Endothelial cell of umbilical vein (primary cell): ENCODE measurements around the gene CHD5. TPM values are rescaled to one million over a fixed set of nuclear protein-coding genes. Genes with fewer than 3 reads are reported as not detected.

Source experiments
- BruUV-seq: library from RNA; stranded (reverse); fragments of 400-500 nt; replicated peaks from 2 replicates; lab custom pipeline; 2021; lab: Mats Ljungman, UMichigan
- CTCF ChIA-PET: fragments of 300-600, 350-600 bp; sonication (Branson Sonifier 250); formaldehyde crosslinking; loops from one replicate; lab custom pipeline; 2021; ENCODE audit warnings: antibody characterized with exemption, inconsistent platforms; lab: Charles Lee
- POLR2A ChIA-PET: fragments of 300-600, 350-600 bp; sonication (Branson Sonifier 250); formaldehyde crosslinking; loops from one replicate; lab custom pipeline; 2021; ENCODE audit warnings: antibody characterized with exemption, inconsistent platforms; lab: Charles Lee
- DNase-seq: peaks from one replicate; pipeline ENCODE4 v3.0.0-alpha.2; 2011; ENCODE audit warnings: low read depth, low spot score
- FAIRE-seq: peaks from 2 replicates; lab custom pipeline; 2011; peaks lifted over from hg19 to GRCh38; lab: Jason Lieb, UNC
- H2AFZ ChIP-seq: 2 replicates; pipeline ENCODE4 v1.6.0; 2012; ENCODE audit warnings: low read depth, low read length, control low read depth, inconsistent platforms
- H3K27ac ChIP-seq: 2 replicates; pipeline ENCODE4 v1.5.1; 2011; ENCODE audit warnings: low read depth, mild to moderate bottlenecking, control low read depth, low read length, moderate library complexity; ENCODE audit not compliant: insufficient read depth
- H3K27me3 ChIP-seq, 2 experiments: 2 replicates each; pipeline versions ENCODE4 v1.6.0 to v1.6.1; 2011; ENCODE audit warnings: low read length in 2 of 2, mixed read lengths in 1 of 2; ENCODE audit not compliant: control insufficient read depth in 2 of 2, insufficient read depth in 2 of 2
- H3K36me3 ChIP-seq, 2 experiments: 2 replicates in 1 of 2; 3 replicates in 1 of 2; pipeline ENCODE4 v1.5.1; 2011; ENCODE audit warnings: low read length in 2 of 2, mild to moderate bottlenecking in 1 of 2, moderate library complexity in 1 of 2; ENCODE audit not compliant: control insufficient read depth in 2 of 2, insufficient read depth in 2 of 2; ENCODE audit errors: extremely low read depth in 1 of 2
- H3K4me1 ChIP-seq: 3 replicates; pipeline ENCODE4 v1.5.1; 2011; ENCODE audit warnings: mild to moderate bottlenecking, low read length; ENCODE audit not compliant: control insufficient read depth, insufficient read depth; ENCODE audit errors: extremely low read depth
- H3K4me2 ChIP-seq: 2 replicates; pipeline ENCODE4 v1.6.1; 2011; ENCODE audit warnings: low read length, control low read depth, mixed read lengths; ENCODE audit not compliant: insufficient read depth
- H3K4me3 ChIP-seq, 3 experiments: fragments of 200-600 bp in 1 of 3; sonication (generic), shearing (Covaris generic) in 1 of 3; replicated peaks in 1 of 3; 2 replicates each; pipeline ENCODE4 v1.5.1; 2011 to 2016; ENCODE audit warnings: control low read depth in 3 of 3, low read length in 3 of 3, mild to moderate bottlenecking in 2 of 3, inconsistent platforms in 1 of 3, low read depth in 1 of 3, moderate library complexity in 1 of 3; ENCODE audit not compliant: insufficient read depth in 1 of 3
- H3K79me2 ChIP-seq: 2 replicates; pipeline ENCODE4 v1.6.0; 2012; ENCODE audit warnings: low read length, inconsistent platforms; ENCODE audit not compliant: control insufficient read depth, insufficient read depth
- H3K9ac ChIP-seq: replicated peaks from 2 replicates; pipeline ENCODE3; 2011; ENCODE audit warnings: low read length, control low read depth; ENCODE audit not compliant: insufficient read depth; ENCODE audit errors: extremely low read depth
- H3K9me1 ChIP-seq: replicated peaks from 3 replicates; pipeline ENCODE4 v1.6.0; 2011; ENCODE audit warnings: mild to moderate bottlenecking, low read length; ENCODE audit not compliant: control insufficient read depth, insufficient read depth; ENCODE audit errors: extremely low read depth
- H3K9me3 ChIP-seq: replicated peaks from 2 replicates; pipeline ENCODE4 v1.5.1; 2012; ENCODE audit warnings: low read length, inconsistent platforms; ENCODE audit not compliant: control insufficient read depth, insufficient read depth
- H4K20me1 ChIP-seq: replicated peaks from 2 replicates; pipeline ENCODE3; 2011; ENCODE audit warnings: mild to moderate bottlenecking, low read length; ENCODE audit not compliant: control insufficient read depth, insufficient read depth; ENCODE audit errors: extremely low read depth
- EZH2 ChIP-seq: IDR thresholded peaks from 2 replicates; pipeline ENCODE4 v1.6.1; 2012; ENCODE audit warnings: borderline replicate concordance, low read depth, mild to moderate bottlenecking, moderate library complexity, low read length, inconsistent platforms; ENCODE audit not compliant: severe bottlenecking
- FOS ChIP-seq: IDR thresholded peaks from 2 replicates; pipeline ENCODE4 v1.6.1; 2011; ENCODE audit warnings: mild to moderate bottlenecking, low read length, moderate library complexity, borderline replicate concordance; ENCODE audit not compliant: insufficient read depth
- GATA2 ChIP-seq: IDR thresholded peaks from 2 replicates; pipeline ENCODE4 v1.7.0; 2011; ENCODE audit warnings: low read depth, mild to moderate bottlenecking, moderate library complexity, mixed read lengths, low read length; ENCODE audit not compliant: insufficient read length, insufficient read depth
- JUN ChIP-seq: IDR thresholded peaks from 2 replicates; pipeline ENCODE4 v1.6.1; 2011; ENCODE audit warnings: borderline replicate concordance, low read depth; ENCODE audit not compliant: insufficient read length, insufficient read depth
- MAX ChIP-seq: IDR thresholded peaks from 2 replicates; pipeline ENCODE4 v1.6.1; 2011; ENCODE audit not compliant: insufficient read depth, insufficient read length
- MYC ChIP-seq: IDR thresholded peaks from one replicate; pipeline ENCODE4 v1.6.1; 2011; ENCODE audit warnings: mild to moderate bottlenecking, low read depth, low read length
- POLR2A ChIP-seq: IDR thresholded peaks from 2 replicates; pipeline ENCODE4 v1.6.1; 2012; ENCODE audit warnings: low read depth, mild to moderate bottlenecking, control low read depth, low read length
- POLR2AphosphoS5 ChIP-seq: IDR thresholded peaks from 2 replicates; pipeline ENCODE4 v1.6.1; 2012; ENCODE audit warnings: low read depth, mild to moderate bottlenecking, control low read depth, low read length, moderate library complexity; ENCODE audit not compliant: insufficient read depth
- dilution Hi-C: fragments of 300-500 bp; cut with MboI; formaldehyde crosslinking; loops from one replicate; pipeline ENCODE4 v1.15.0; 2019; ENCODE audit warnings: low sequenced_read_pairs; ENCODE audit not compliant: extremely low pct_ligation_motif_present
- intact Hi-C: fragments of 100-400 bp; cut with micrococcal nuclease; formaldehyde crosslinking; loops from one replicate; pipeline ENCODE4 v1.10.0; 2022
- polyA plus RNA-seq, 4 experiments: library from polyadenylated mRNA; depleted of rRNA in 3 of 4; stranded (reverse) in 3 of 4; unstranded in 1 of 4; fragments of >200 nt; gene quantifications; 2 replicates each; pipeline versions ENCODE4 v1.2.1 to v1.2.3, GENCODE V29; 2011 to 2012; ENCODE audit warnings: missing spikeins in 1 of 4
- total RNA-seq: library from RNA; stranded (reverse); gene quantifications from 2 replicates; pipeline ENCODE4 v1.2.3, GENCODE V29; 2021
- TF ChIP-seq, protein P1 (sequence below), 2 donors: IDR thresholded peaks; 1 replicate in 1 of 2; 2 replicates in 1 of 2; pipeline ENCODE4 v1.5.1; 2011; ENCODE audit warnings: low read length in 2 of 2, mild to moderate bottlenecking in 2 of 2, moderate library complexity in 2 of 2, control low read depth in 1 of 2, inconsistent platforms in 1 of 2, low read depth in 1 of 2; ENCODE audit not compliant: insufficient read depth in 1 of 2; ENCODE audit errors: extremely low read depth in 1 of 2

Gene CHD5
- total and polyA plus RNA-seq, 2 donors (not counting 3 experiments of a cell fraction or from before 2014, with no cell fraction given): 0.04 to 0.11 TPM

- no TSS peak for BruUV-seq
- Histone ChIP-seq H2AFZ (no peak overlapping the region), H3K9me3 (no peaks in the 10 kb centered on the region), H3K27ac (no peak overlapping the region), H4K20me1 (peaks cover 4% of the 10 kb centered on the region), H3K4me1 (no peaks in the 10 kb centered on the region), H3K36me3 (peaks cover 7 to 21% of the 10 kb centered on the region in 2 experiments), H3K9me1 (no peaks in the 10 kb centered on the region), H3K9ac (no peak overlapping the region), H3K4me2 (no peak overlapping the region), H3K4me3 (no peak overlapping the region), H3K79me2 (peaks cover 15% of the 10 kb centered on the region), H3K27me3 (peaks cover 14 to 18% of the 10 kb centered on the region in 2 experiments)
- intact Hi-C loops: no loop called here
- ChIA-PET POLR2A (no interaction called here), CTCF (interaction anchor here (3.2 kb wide), 1 partner anchor 61 kb away, joined by 14 read pairs; no protein-coding TSS in a partner anchor)
- no peak for DNase-seq
- dilution Hi-C loops: no loop called here
- no peak for TF ChIP-seq JUN
- no peak for TF ChIP-seq EZH2
- TF ChIP-seq GATA2: no peak
- TF ChIP-seq POLR2AphosphoS5: peak; percentile 51
- no peak for TF ChIP-seq FOS
- TF ChIP-seq POLR2A: peak; percentile 5
- TF ChIP-seq MYC: no peak
- no peak for FAIRE-seq
Observed at GRCh38 chr1:6184083-6184783, 4.1 kb upstream of the CHD5 start.

DNA sequence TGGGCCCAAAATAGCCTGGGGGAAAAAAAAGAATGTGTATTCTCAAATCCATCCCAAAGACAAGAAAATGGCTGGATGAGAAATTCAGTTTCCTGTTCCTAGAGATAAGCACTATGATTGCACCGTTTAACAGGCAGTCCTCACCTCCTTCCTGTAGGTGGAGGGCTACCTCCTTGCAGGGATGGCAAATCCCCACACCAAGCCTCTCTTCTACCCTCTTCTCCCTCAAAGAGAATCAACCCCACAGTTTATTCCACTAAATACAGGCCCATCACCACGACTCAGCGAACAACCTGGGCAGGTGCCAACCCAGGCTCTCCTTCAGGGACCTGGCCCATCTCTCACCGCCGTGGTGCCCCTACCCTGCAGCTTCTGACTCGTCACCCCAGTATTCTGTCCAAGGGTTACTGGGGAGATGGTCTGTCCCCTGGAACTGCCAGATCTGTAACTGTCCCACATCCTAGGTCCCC is 3.4 kb upstream of the CHD5 start:
- Histone ChIP-seq H3K4me1 (no peaks in the 10 kb centered on the region), H3K27ac (no peak overlapping the region), H3K4me3 (no peak overlapping the region), H2AFZ (no peak overlapping the region), H3K4me2 (no peak overlapping the region), H3K9me1 (no peaks in the 10 kb centered on the region), H3K9me3 (no peaks in the 10 kb centered on the region), H3K9ac (no peak overlapping the region), H3K27me3 (peaks cover 20 to 25% of the 10 kb centered on the region in 2 experiments), H3K36me3 (peaks cover 4 to 16% of the 10 kb centered on the region in 2 experiments), H3K79me2 (peaks cover 8% of the 10 kb centered on the region), H4K20me1 (peaks cover 4% of the 10 kb centered on the region)
- TF ChIP-seq POLR2A: no peak
- TF ChIP-seq POLR2AphosphoS5: no peak
- TF ChIP-seq MAX: no peak
- TF ChIP-seq, protein P1, sequence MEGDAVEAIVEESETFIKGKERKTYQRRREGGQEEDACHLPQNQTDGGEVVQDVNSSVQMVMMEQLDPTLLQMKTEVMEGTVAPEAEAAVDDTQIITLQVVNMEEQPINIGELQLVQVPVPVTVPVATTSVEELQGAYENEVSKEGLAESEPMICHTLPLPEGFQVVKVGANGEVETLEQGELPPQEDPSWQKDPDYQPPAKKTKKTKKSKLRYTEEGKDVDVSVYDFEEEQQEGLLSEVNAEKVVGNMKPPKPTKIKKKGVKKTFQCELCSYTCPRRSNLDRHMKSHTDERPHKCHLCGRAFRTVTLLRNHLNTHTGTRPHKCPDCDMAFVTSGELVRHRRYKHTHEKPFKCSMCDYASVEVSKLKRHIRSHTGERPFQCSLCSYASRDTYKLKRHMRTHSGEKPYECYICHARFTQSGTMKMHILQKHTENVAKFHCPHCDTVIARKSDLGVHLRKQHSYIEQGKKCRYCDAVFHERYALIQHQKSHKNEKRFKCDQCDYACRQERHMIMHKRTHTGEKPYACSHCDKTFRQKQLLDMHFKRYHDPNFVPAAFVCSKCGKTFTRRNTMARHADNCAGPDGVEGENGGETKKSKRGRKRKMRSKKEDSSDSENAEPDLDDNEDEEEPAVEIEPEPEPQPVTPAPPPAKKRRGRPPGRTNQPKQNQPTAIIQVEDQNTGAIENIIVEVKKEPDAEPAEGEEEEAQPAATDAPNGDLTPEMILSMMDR (IDR thresholded peaks at IDR 0.05; ENCODE audit: extremely low read depth in 1 of 2, insufficient read depth in 1 of 2, low read depth in 1 of 2, low read length in 2 of 2): no peak
- no peak for TF ChIP-seq MYC
- no peak for TF ChIP-seq GATA2
- no peak for FAIRE-seq
- intact Hi-C loops (no loop called here), dilution Hi-C loops (no loop called here)
- DNase-seq: no peak
- POLR2A ChIA-PET: no interaction called here
- CTCF ChIA-PET: interaction anchor here (1.4 to 3.2 kb wide), 3 partner anchors 22 to 131 kb away, joined by 4 to 14 read pairs (median 13); no protein-coding TSS in a partner anchor
- BruUV-seq: no TSS peak
